ENCODE data around the gene CARD19. TPM values are rescaled to one million over a fixed set of nuclear protein-coding genes. Genes with fewer than 3 reads are reported as not detected.

CARD19 gene
- total RNA-seq, 4 donors from 2014 or later = 45.6 to 67.7 (median 60.7) TPM

- 85 to 87% methylated on average over 19 of the region's 19 CpGs for WGBS, 2 donors
- H3K4me3 ChIP-seq (ENCODE audit: low read depth, poor library complexity, severe bottlenecking) = no peak overlapping the region
- DNase-seq (ENCODE audit: low spot score in 2 of 2) = no peak
- intact Hi-C loops (cut with DNase I; ENCODE audit: low total_unique reads) = no loop called here
- TF ChIP-seq POLR2A (IDR thresholded peaks at IDR 0.05) (no peak), CTCF (IDR thresholded peaks at IDR 0.05) (no peak)
Observed at GRCh38 chr9:93061791-93062763, 33.9 kb upstream of the CARD19 start.

- intact Hi-C loops (cut with DNase I; ENCODE audit: low total_unique reads) = no loop called here
- WGBS, 2 donors = 67 to 75% methylated on average over 11 to 12 of the region's 12 CpGs
- DNase-seq (ENCODE audit: low spot score in 2 of 2) = peak in 1 of 2 donors; percentile 43
- TF ChIP-seq CTCF (IDR thresholded peaks at IDR 0.05) (no peak), POLR2A (IDR thresholded peaks at IDR 0.05) (no peak)
- H3K4me3 ChIP-seq (ENCODE audit: low read depth, poor library complexity, severe bottlenecking) = no peak overlapping the region
Observed at GRCh38 chr9:93064392-93065134, 31.5 kb upstream of the CARD19 start.

GRCh38 chr9:93065135-93065720 is 30.8 kb upstream of the CARD19 start:
- intact Hi-C loops (cut with DNase I; ENCODE audit: low total_unique reads) = no loop called here
- no peak for TF ChIP-seq CTCF (IDR thresholded peaks at IDR 0.05)
- H3K4me3 ChIP-seq (ENCODE audit: low read depth, poor library complexity, severe bottlenecking) = no peak overlapping the region
- DNase-seq (ENCODE audit: low spot score in 2 of 2) = no peak
- 46 to 51% methylated on average over 15 of the region's 15 CpGs for WGBS, 2 donors

GRCh38 chr9:93066978-93067603 is 28.9 kb upstream of the CARD19 start:
- 84 to 87% methylated on average over 3 of the region's 3 CpGs for WGBS, 2 donors
- no peak for DNase-seq (ENCODE audit: low spot score in 2 of 2)
- H3K4me3 ChIP-seq (ENCODE audit: low read depth, poor library complexity, severe bottlenecking) = no peak overlapping the region
- TF ChIP-seq CTCF (IDR thresholded peaks at IDR 0.05) (no peak), POLR2A (IDR thresholded peaks at IDR 0.05) (no peak)
- intact Hi-C loops (cut with DNase I; ENCODE audit: low total_unique reads) = no loop called here

- no peak overlapping the region for H3K4me3 ChIP-seq (ENCODE audit: low read depth, poor library complexity, severe bottlenecking)
- no peak for DNase-seq (ENCODE audit: low spot score in 2 of 2)
- TF ChIP-seq CTCF (IDR thresholded peaks at IDR 0.05) (no peak), POLR2A (IDR thresholded peaks at IDR 0.05) (no peak)
- 96 to 97% methylated on average over 4 of the region's 4 CpGs for WGBS, 2 donors
- intact Hi-C loops (cut with DNase I; ENCODE audit: low total_unique reads) = no loop called here
Observed at GRCh38 chr9:93068956-93069355, 27.1 kb upstream of the CARD19 start.
